Breast epithelium (tissue), 4 donors: ENCODE results near the gene LLCFC1. TPM values are rescaled to one million over a fixed set of nuclear protein-coding genes. Genes with fewer than 3 reads are reported as not detected.

Source experiments
- DNase-seq, 2 donors: peaks; one replicate each; pipeline ENCODE4 v3.0.0-alpha.2; 2019; ENCODE audit warnings: low spot score in 2 of 2
- H3K27ac ChIP-seq, 2 donors: fragments of 200-600 bp; sonication (generic) in 1 of 2; one replicate each; pipeline ENCODE4 v1.5.1; 2016 to 2019; ENCODE audit warnings: mild to moderate bottlenecking in 1 of 2
- H3K27me3 ChIP-seq, 2 donors: fragments of 200-600 bp; sonication (generic) in 1 of 2; one replicate each; pipeline versions ENCODE4 v1.5.1 to v1.6.0; 2017 to 2019; ENCODE audit warnings: control low read depth in 1 of 2, mild to moderate bottlenecking in 1 of 2
- H3K36me3 ChIP-seq: fragments of 200-600 bp; one replicate; pipeline ENCODE4 v1.5.1; 2019
- H3K4me1 ChIP-seq, 2 donors: fragments of 200-600 bp; sonication (generic); one replicate each; pipeline ENCODE4 v1.5.1; 2016 to 2019; ENCODE audit warnings: control low read depth in 1 of 2
- H3K4me3 ChIP-seq, 3 donors: fragments of 200-600 bp; sonication (generic); 1 replicate in 2 of 3; 2 replicates in 1 of 3; pipeline ENCODE4 v1.5.1; 2016 to 2019; ENCODE audit warnings: mild to moderate bottlenecking in 3 of 3, moderate library complexity in 2 of 3
- H3K9me3 ChIP-seq, 2 donors: fragments of 200-600 bp; sonication (generic) in 1 of 2; one replicate each; pipeline ENCODE4 v1.5.1; 2016 to 2019; ENCODE audit warnings: control low read depth in 1 of 2
- CTCF ChIP-seq, 3 donors: fragments of 450-650 bp; IDR thresholded peaks; one replicate each; pipeline ENCODE4 v1.5.1; 2016 to 2017; ENCODE audit warnings: antibody characterized with exemption in 3 of 3, mild to moderate bottlenecking in 3 of 3, moderate library complexity in 3 of 3
- POLR2A ChIP-seq: fragments of 450-650 bp; IDR thresholded peaks from one replicate; pipeline ENCODE4 v1.6.1; 2016; ENCODE audit warnings: antibody characterized with exemption, mild to moderate bottlenecking, moderate library complexity
- POLR2AphosphoS5 ChIP-seq, 3 donors: sonication (generic); formaldehyde crosslinking; IDR thresholded peaks; one replicate each; pipeline ENCODE4 v1.6.1; 2017; ENCODE audit warnings: antibody characterized with exemption in 3 of 3
- intact Hi-C: fragments of 100-400 bp; cut with DNase I; formaldehyde crosslinking; loops from one replicate; pipeline ENCODE4 v1.15.1; 2023; ENCODE audit warnings: low total_unique reads
- total RNA-seq, 3 donors: library from RNA; depleted of rRNA; stranded (reverse); fragments of >200 nt; gene quantifications; one replicate each; pipeline ENCODE4 v1.1.0, GENCODE V29; 2016

The LLCFC1 gene
- total RNA-seq: not detected

GRCh38 chr7:142939226-142939910 is at the start of gene LLCFC1:
TSS of gene LLCFC1 (plus strand) at chr7:142939484. CDS start at chr7:142939622, 138 bp downstream.
- Histone ChIP-seq H3K27me3 (no peaks in the 10 kb centered on the region), H3K9me3 (no peaks in the 10 kb centered on the region), H3K4me1 (no peaks in the 10 kb centered on the region), H3K36me3 (no peaks in the 10 kb centered on the region), H3K27ac (no peak within 1 kb of the TSS), H3K4me3 (no peak within 1 kb of the TSS)
- intact Hi-C loops: no loop called here
- no peak for TF ChIP-seq POLR2A
- no peak for TF ChIP-seq POLR2AphosphoS5 (IDR thresholded peaks at IDR 0.05)
- TF ChIP-seq CTCF (IDR thresholded peaks at IDR 0.05): peak in 2 of 3 donors; percentile 14 to 51
- no peak for DNase-seq

GRCh38 chr7:142889816-142890215 is 49.5 kb upstream of the LLCFC1 start:
- Histone ChIP-seq H3K27ac (no peak overlapping the region), H3K36me3 (no peaks in the 10 kb centered on the region), H3K9me3 (no peaks in the 10 kb centered on the region), H3K4me1 (no peaks in the 10 kb centered on the region), H3K27me3 (no peaks in the 10 kb centered on the region), H3K4me3 (no peak overlapping the region)
- intact Hi-C loops: loop anchor here (2.0 kb wide), 1 partner anchor 15 kb away; no protein-coding TSS in a partner anchor
- no peak for TF ChIP-seq CTCF (IDR thresholded peaks at IDR 0.05)
- TF ChIP-seq POLR2AphosphoS5 (IDR thresholded peaks at IDR 0.05): no peak
- no peak for TF ChIP-seq POLR2A
- no peak for DNase-seq

DNA sequence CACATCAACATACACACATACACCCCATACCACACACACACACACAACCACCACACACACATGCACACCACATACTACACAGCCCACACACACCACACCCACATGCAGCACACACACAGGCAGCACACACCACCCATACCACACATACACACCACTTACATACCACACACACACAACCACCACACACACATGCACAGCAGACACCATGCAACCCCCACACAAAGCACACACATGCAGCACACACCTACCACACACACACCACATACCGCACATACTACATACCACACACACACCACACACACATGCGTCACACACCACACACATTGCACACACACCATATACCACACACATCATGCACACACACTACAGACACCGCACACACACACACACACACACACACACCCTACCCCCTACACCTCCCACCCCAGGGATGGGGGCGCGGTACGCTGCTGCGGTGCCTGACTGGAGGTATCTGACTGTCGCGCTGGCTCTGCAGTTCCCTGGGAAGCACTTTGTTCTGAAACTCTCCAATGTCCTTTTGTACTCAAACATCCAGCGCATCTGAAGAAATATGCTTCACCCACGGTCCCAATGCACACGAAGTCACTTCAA is 48.3 kb upstream of the LLCFC1 start:
- no peak overlapping the region for H3K4me3 ChIP-seq
- H3K27me3 ChIP-seq: no peaks in the 10 kb centered on the region
- TF ChIP-seq POLR2A: no peak
- TF ChIP-seq CTCF (IDR thresholded peaks at IDR 0.05): no peak
- TF ChIP-seq POLR2AphosphoS5 (IDR thresholded peaks at IDR 0.05): no peak
- intact Hi-C loops: no loop called here
- no peak overlapping the region for H3K27ac ChIP-seq
- H3K36me3 ChIP-seq: no peaks in the 10 kb centered on the region
- H3K4me1 ChIP-seq: no peaks in the 10 kb centered on the region
- DNase-seq: no peak
- H3K9me3 ChIP-seq: no peaks in the 10 kb centered on the region

DNA sequence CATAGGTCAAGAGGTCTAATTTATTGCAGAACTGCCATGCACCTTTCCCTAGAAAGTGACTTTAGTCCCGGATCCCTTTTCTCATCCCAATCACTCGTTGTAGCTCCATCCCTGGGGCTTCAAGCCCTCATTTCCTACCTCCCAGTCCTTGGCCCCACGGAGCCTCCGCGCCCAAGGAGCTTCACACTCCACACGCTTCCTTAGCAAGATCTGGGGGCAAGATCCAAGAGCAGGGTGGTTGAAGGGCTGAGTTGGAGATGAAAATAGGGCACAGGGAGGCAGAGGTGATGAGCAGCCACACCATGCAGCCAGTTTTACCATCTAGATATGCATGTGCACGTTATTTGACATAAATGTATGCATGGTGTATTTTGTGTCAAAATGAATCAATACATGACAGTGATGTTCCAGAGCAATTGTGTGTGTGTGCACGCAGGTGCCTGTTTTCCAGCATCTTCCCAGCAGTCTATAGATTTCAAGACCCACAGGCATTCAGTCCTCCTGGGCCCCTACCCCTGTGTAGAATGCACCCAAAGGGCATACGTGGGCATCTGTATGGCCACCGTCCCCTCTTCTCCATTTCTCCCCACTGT is 47.7 kb upstream of the LLCFC1 start:
- Histone ChIP-seq H3K4me1 (no peaks in the 10 kb centered on the region), H3K27me3 (no peaks in the 10 kb centered on the region), H3K9me3 (no peaks in the 10 kb centered on the region), H3K4me3 (no peak overlapping the region), H3K36me3 (no peaks in the 10 kb centered on the region), H3K27ac (no peak overlapping the region)
- intact Hi-C loops: no loop called here
- no peak for TF ChIP-seq POLR2A
- TF ChIP-seq POLR2AphosphoS5 (IDR thresholded peaks at IDR 0.05): no peak
- no peak for TF ChIP-seq CTCF (IDR thresholded peaks at IDR 0.05)
- no peak for DNase-seq

- Histone ChIP-seq H3K27me3 (no peaks in the 10 kb centered on the region), H3K36me3 (no peaks in the 10 kb centered on the region), H3K4me1 (no peaks in the 10 kb centered on the region), H3K9me3 (no peaks in the 10 kb centered on the region), H3K4me3 (no peak overlapping the region), H3K27ac (no peak overlapping the region)
- no peak for TF ChIP-seq POLR2AphosphoS5 (IDR thresholded peaks at IDR 0.05)
- TF ChIP-seq POLR2A: no peak
- no peak for TF ChIP-seq CTCF (IDR thresholded peaks at IDR 0.05)
- no peak for DNase-seq
- intact Hi-C loops: no loop called here
Observed at GRCh38 chr7:142892951-142893350, 46.3 kb upstream of the LLCFC1 start.
